A549 (cell line): ENCODE results near the gene CABP4. TPM values are rescaled to one million over a fixed set of nuclear protein-coding genes. Genes with fewer than 3 reads are reported as not detected.

Source experiments
- ATAC-seq, 2 experiments: fragments of 200-7000 bp in 1 of 2; fragments of >200 bp in 1 of 2; cut with Nextera tagmentation in 1 of 2; cut with Tn5 transposase in 1 of 2; 3 replicates each; pipeline versions ENCODE4 v1.8.0 to v1.9.1; 2018 to 2020; ENCODE audit warnings: mild to moderate bottlenecking in 1 of 2, moderate library complexity in 1 of 2
- CTCF ChIA-PET: fragments of 300-600 bp; sonication (Branson Sonifier 250); formaldehyde crosslinking; extraction: SDS; loops from one replicate; lab custom pipeline; 2021; ENCODE audit warnings: antibody characterized with exemption, inconsistent platforms; lab: Yijun Ruan, JAX
- POLR2A ChIA-PET: fragments of 350-600 bp; formaldehyde crosslinking; extraction: SDS; loops from one replicate; lab custom pipeline; 2021; ENCODE audit warnings: antibody characterized with exemption, inconsistent platforms; lab: Yijun Ruan, JAX
- DNase-seq, 2 experiments: peaks; one replicate each; pipeline versions ENCODE4 v3.0.0 to v3.0.0-alpha.2; 2011 to 2016; ENCODE audit warnings: low read depth in 1 of 2, low spot score in 1 of 2
- FAIRE-seq: peaks from 2 replicates; lab custom pipeline; 2011; peaks lifted over from hg19 to GRCh38; lab: Jason Lieb, UNC
- H3K27ac ChIP-seq, 2 experiments: fragments of >200 bp; sonication (Bioruptor Twin); formaldehyde crosslinking; 3 replicates each; pipeline ENCODE4 v1.5.1; 2016 to 2017
- H3K4me1 ChIP-seq: fragments of >200 bp; sonication (Bioruptor Twin); formaldehyde crosslinking; 3 replicates; pipeline ENCODE4 v1.6.1; 2016
- H3K4me2 ChIP-seq: fragments of >200 bp; sonication (Bioruptor Twin); formaldehyde crosslinking; 3 replicates; pipeline ENCODE4 v1.6.1; 2016
- H3K4me3 ChIP-seq: fragments of >200 bp; sonication (Bioruptor Twin); formaldehyde crosslinking; 3 replicates; pipeline ENCODE4 v1.5.1; 2016
- H3K9me3 ChIP-seq: fragments of >200 bp; sonication (Bioruptor Twin); formaldehyde crosslinking; 3 replicates; pipeline ENCODE4 v1.6.1; 2016
- CBX2 ChIP-seq: fragments of 200-600 bp; sonication (generic); IDR thresholded peaks from 2 replicates; pipeline ENCODE4 v1.6.1; 2016; ENCODE audit warnings: low read depth, mild to moderate bottlenecking, borderline replicate concordance
- ESRRA ChIP-seq: fragments of 150-350 bp; IDR thresholded peaks from 2 replicates; pipeline ENCODE4 v1.6.1; 2014; ENCODE audit warnings: mild to moderate bottlenecking, low read length, borderline replicate concordance
- FOSB ChIP-seq: fragments of 250-450 bp; sonication (Bioruptor Pico); IDR thresholded peaks from 2 replicates; pipeline ENCODE4 v1.5.0; 2020; ENCODE audit warnings: mild to moderate bottlenecking, moderate library complexity
- FOSL2 ChIP-seq, 2 experiments: fragments of 450-650 bp in 1 of 2; fragments of >200 bp in 1 of 2; sonication (Bioruptor Twin) in 1 of 2; formaldehyde crosslinking; IDR thresholded peaks; 2 replicates each; pipeline versions ENCODE4 v1.5.0 to v1.6.1; 2016 to 2020; ENCODE audit warnings: mild to moderate bottlenecking in 1 of 2, moderate library complexity in 1 of 2
- FOXS1 ChIP-seq: fragments of 250-450 bp; sonication (Bioruptor Pico); IDR thresholded peaks from 2 replicates; pipeline ENCODE4 v1.5.0; 2020; ENCODE audit warnings: mild to moderate bottlenecking, moderate library complexity
- GATA3 ChIP-seq: IDR thresholded peaks from 2 replicates; pipeline ENCODE4 v1.6.1; 2012; ENCODE audit warnings: borderline replicate concordance
- HOXA7 ChIP-seq: fragments of 250-450 bp; sonication (Bioruptor Pico); IDR thresholded peaks from 2 replicates; pipeline ENCODE4 v1.5.0; 2020; ENCODE audit warnings: mild to moderate bottlenecking, moderate library complexity
- JUN ChIP-seq, 2 experiments: fragments of >200 bp; sonication (Bioruptor Twin); formaldehyde crosslinking; IDR thresholded peaks; 2 replicates in 1 of 2; 3 replicates in 1 of 2; pipeline ENCODE4 v1.6.1; 2016 to 2017
- JUNB ChIP-seq: fragments of >200 bp; sonication (Bioruptor Twin); formaldehyde crosslinking; IDR thresholded peaks from 2 replicates; pipeline ENCODE4 v1.6.1; 2016
- MAFK ChIP-seq: fragments of 450-650 bp; IDR thresholded peaks from 2 replicates; pipeline ENCODE4 v1.6.1; 2014; ENCODE audit not compliant: partially characterized antibody
- MAX ChIP-seq: IDR thresholded peaks from 2 replicates; pipeline ENCODE4 v1.6.1; 2012
- NPAS2 ChIP-seq: fragments of 250-450 bp; sonication (Bioruptor Pico); IDR thresholded peaks from 2 replicates; pipeline ENCODE4 v1.8.0; 2022; ENCODE audit warnings: mild to moderate bottlenecking, moderate library complexity, borderline replicate concordance
- PHF8 ChIP-seq: fragments of 200-600 bp; sonication (generic); IDR thresholded peaks from 2 replicates; pipeline ENCODE4 v1.6.1; 2016; ENCODE audit warnings: low read depth, mild to moderate bottlenecking, antibody characterized with exemption, moderate library complexity, borderline replicate concordance
- POLR2A ChIP-seq: IDR thresholded peaks from 2 replicates; pipeline ENCODE4 v1.6.1; 2012; ENCODE audit warnings: mild to moderate bottlenecking, low read length
- RAD21 ChIP-seq, 2 experiments: fragments of >200 bp in 1 of 2; sonication (Bioruptor Twin) in 1 of 2; formaldehyde crosslinking in 1 of 2; IDR thresholded peaks in 1 of 2; conservative IDR thresholded peaks in 1 of 2; 2 replicates in 1 of 2; 3 replicates in 1 of 2; pipeline ENCODE4 v1.6.1; 2012 to 2018; ENCODE audit warnings: inconsistent platforms in 1 of 2
- RCOR1 ChIP-seq: fragments of 150-350 bp; IDR thresholded peaks from 2 replicates; pipeline ENCODE4 v1.6.1; 2014; ENCODE audit warnings: antibody characterized with exemption, low read length, low read depth
- REST ChIP-seq: fragments of 200-600 bp; sonication (generic); IDR thresholded peaks from 2 replicates; pipeline ENCODE4 v1.6.1; 2016; ENCODE audit warnings: antibody characterized with exemption, mild to moderate bottlenecking, moderate library complexity
- SMC3 ChIP-seq: fragments of >200 bp; sonication (Bioruptor Twin); formaldehyde crosslinking; IDR thresholded peaks from 3 replicates; pipeline ENCODE4 v1.6.1; 2018; ENCODE audit warnings: inconsistent platforms
- SREBF2 ChIP-seq: fragments of 450-650 bp; IDR thresholded peaks from 2 replicates; pipeline ENCODE4 v1.6.1; 2014; ENCODE audit warnings: mild to moderate bottlenecking, moderate library complexity
- ZC3H11A ChIP-seq: fragments of 450-650 bp; IDR thresholded peaks from 2 replicates; pipeline ENCODE4 v1.6.1; 2014; ENCODE audit warnings: antibody characterized with exemption, mild to moderate bottlenecking
- ZFP36 ChIP-seq: fragments of 450-650 bp; IDR thresholded peaks from 2 replicates; pipeline ENCODE4 v1.6.1; 2014; ENCODE audit warnings: borderline replicate concordance; ENCODE audit not compliant: partially characterized antibody
- WGBS: methylation state at CpG from one replicate; pipeline ENCODE4 v1.1.6; 2017; ENCODE audit errors: missing lambda C conversion rate; 5-methylcytosine and 5-hydroxymethylcytosine counted together
- polyA plus RNA-seq, 4 experiments: library from polyadenylated mRNA; depleted of rRNA in 3 of 4; stranded (reverse); fragments of >200 nt; fragmentation: RNase III in 1 of 4; extraction: RNeasy Plus Mini Kit Qiagen cat#74134 plus additional on column Dnase treatment in 1 of 4; gene quantifications; 2 replicates in 3 of 4; 3 replicates in 1 of 4; pipeline ENCODE4 v1.2.3, GENCODE V29; 2011 to 2017
- TF ChIP-seq, protein P1 (sequence below): IDR thresholded peaks from 2 replicates; pipeline ENCODE4 v1.6.1; 2012; ENCODE audit warnings: low read depth, borderline replicate concordance
- TF ChIP-seq, protein P2 (sequence below): fragments of >200 bp; sonication (Bioruptor Twin); formaldehyde crosslinking; IDR thresholded peaks from 2 replicates; pipeline ENCODE4 v1.6.1; 2016

The CABP4 gene
- polyA plus RNA-seq, 2 of the 4 experiments (the other 2 are of a cell fraction), result not detected

GRCh38 chr11:67410984-67411784, 44.0 kb upstream of the CABP4 start:
- Histone ChIP-seq H3K9me3 (no peaks in the 10 kb centered on the region), H3K27ac (no peak overlapping the region), H3K4me2 (no peak overlapping the region), H3K4me1 (peaks cover 17% of the 10 kb centered on the region)
- ChIA-PET CTCF (interaction anchor here (4.0 kb wide), 1 partner anchor 8 kb away, joined by 36 read pairs; the partner anchor contains the start of genes PPP1CA and TBC1D10C), POLR2A (interaction anchor here (0.7 kb wide), 1 partner anchor 10 kb away, joined by 3 read pairs; no protein-coding TSS in a partner anchor)
- ATAC-seq, result no peak
- DNase-seq, result no peak
- TF ChIP-seq RCOR1, result no peak
- no peak for TF ChIP-seq NPAS2 (CRISPR knock-in tag)
- TF ChIP-seq HOXA7 (CRISPR knock-in tag), result no peak
- no peak for TF ChIP-seq PHF8
- TF ChIP-seq, protein P1, sequence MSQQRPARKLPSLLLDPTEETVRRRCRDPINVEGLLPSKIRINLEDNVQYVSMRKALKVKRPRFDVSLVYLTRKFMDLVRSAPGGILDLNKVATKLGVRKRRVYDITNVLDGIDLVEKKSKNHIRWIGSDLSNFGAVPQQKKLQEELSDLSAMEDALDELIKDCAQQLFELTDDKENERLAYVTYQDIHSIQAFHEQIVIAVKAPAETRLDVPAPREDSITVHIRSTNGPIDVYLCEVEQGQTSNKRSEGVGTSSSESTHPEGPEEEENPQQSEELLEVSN, result no peak
- TF ChIP-seq ZFP36, result no peak
- TF ChIP-seq, all 56 proteins: peak for 0
- WGBS, result 83% methylated on average over 16 of the region's 17 CpGs
- no peak overlapping the region for H3K4me3 ChIP-seq
- no peak for FAIRE-seq

DNA sequence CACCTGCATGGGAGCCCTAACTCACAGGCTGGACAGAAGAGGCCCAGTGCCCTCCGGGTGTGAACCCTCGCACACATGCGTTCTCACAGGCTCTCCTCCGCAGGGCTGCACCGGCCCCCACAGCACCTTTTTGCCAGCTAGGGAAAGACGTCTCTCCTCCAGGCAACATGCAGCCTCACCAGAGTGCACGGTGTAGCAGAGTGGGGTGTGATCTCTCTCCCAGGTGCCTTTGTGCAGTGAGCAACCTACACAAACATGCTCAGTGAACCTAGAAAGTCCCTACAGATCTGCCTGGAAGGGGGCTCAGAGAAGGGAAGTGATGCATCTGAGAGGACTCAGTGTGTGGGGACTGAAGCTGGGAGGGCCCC, 43.4 kb upstream of the CABP4 start:
- ChIA-PET CTCF (interaction anchor here (4.0 kb wide), 1 partner anchor 9 kb away, joined by 36 read pairs; the partner anchor contains the start of genes PPP1CA and TBC1D10C), POLR2A (interaction anchor here (0.7 kb wide), 1 partner anchor 9 kb away, joined by 3 read pairs; no protein-coding TSS in a partner anchor)
- no peak overlapping the region for H3K27ac ChIP-seq
- H3K4me1 ChIP-seq, result peaks cover 23% of the 10 kb centered on the region
- TF ChIP-seq MAX (no peak), JUNB (no peak), MAFK (no peak), POLR2A (no peak), GATA3 (no peak), ZC3H11A (no peak), SMC3 (no peak), CBX2 (no peak), RAD21 (conservative IDR thresholded peaks at IDR 0.05 in 1 of 2, IDR thresholded peaks at IDR 0.05 in 1 of 2) (no peak)
- H3K9me3 ChIP-seq, result no peaks in the 10 kb centered on the region
- ATAC-seq (no peak), FAIRE-seq (no peak), DNase-seq (no peak)
- no peak overlapping the region for H3K4me2 ChIP-seq
- WGBS, result 63% methylated on average over 7 of the region's 7 CpGs
- no peak overlapping the region for H3K4me3 ChIP-seq

DNA sequence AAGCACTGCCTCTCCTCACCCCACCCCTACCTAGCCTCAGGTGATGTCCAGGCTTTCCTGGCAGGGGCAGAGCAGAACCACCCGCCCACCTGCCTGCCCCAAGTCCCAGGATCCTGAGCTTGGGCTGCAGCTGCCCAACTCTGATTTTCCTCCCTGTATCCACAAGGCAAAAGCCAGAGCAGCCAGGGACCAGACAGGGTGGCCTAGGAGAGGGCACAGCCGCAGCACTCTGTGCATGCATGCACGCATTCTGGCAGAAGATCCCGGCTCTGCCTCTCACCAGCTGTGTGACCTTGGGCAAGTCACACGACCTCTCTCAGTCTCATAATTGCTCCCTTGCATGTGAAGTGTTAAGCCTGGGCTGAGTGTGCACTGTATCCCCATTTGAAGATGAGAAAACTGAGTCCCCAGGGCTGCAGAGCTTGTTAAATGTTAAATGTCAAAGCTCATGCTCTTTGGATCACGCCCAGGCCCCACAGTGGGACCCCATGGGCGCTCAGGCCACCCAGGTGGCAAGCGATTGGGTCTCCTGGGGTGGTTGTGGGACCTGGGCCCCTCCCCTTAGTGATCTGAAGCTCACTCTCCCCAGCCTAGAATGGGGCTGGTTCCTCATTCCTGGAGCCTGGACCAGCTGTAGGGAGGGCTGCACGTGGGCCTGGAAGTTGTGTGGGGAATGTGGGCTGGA, 42.5 kb upstream of the CABP4 start:
- CTCF ChIA-PET, result interaction anchor here (0.7 to 4.0 kb wide), 6 partner anchors 10 to 95 kb away, joined by 3 to 36 read pairs (median 6); partner anchors contain the start of genes PPP1CA and TBC1D10C

More for the DNA sequence above, 42.5 kb upstream of the CABP4 start:
- no peak for TF ChIP-seq JUN (IDR thresholded peaks at IDR 0.05)
- no peak for TF ChIP-seq ESRRA
- TF ChIP-seq FOSL2 (IDR thresholded peaks at IDR 0.05), result no peak
- no peak for TF ChIP-seq FOSL2 (CRISPR knock-in tag; IDR thresholded peaks at IDR 0.05)
- TF ChIP-seq SREBF2, result no peak
- TF ChIP-seq FOSB (CRISPR knock-in tag), result no peak
- TF ChIP-seq, protein P2, sequence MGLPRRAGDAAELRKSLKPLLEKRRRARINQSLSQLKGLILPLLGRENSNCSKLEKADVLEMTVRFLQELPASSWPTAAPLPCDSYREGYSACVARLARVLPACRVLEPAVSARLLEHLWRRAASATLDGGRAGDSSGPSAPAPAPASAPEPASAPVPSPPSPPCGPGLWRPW, result no peak
- TF ChIP-seq REST, result no peak
- TF ChIP-seq FOXS1 (CRISPR knock-in tag), result no peak
- POLR2A ChIA-PET, result no interaction called here
- Histone ChIP-seq H3K4me2 (no peak overlapping the region), H3K27ac (no peak overlapping the region), H3K4me3 (no peak overlapping the region), H3K4me1 (peaks cover 28% of the 10 kb centered on the region), H3K9me3 (no peaks in the 10 kb centered on the region)
- ATAC-seq, result no peak
- no peak for DNase-seq
- FAIRE-seq, result no peak
- 56% methylated on average over 9 of the region's 9 CpGs for WGBS
